Hematopoietic multipotent progenitor cell treated with erythropoietin and hydrocortisone succinate and interleukin-3 and kit ligand, for 6 days (in vitro differentiated cells): Measurements from ENCODE around the gene CAMK1D.

Experiments
- DNase-seq: peaks from one replicate; pipeline ENCODE4 v3.0.0-alpha.2; 2015

The CAMK1D gene

DNA sequence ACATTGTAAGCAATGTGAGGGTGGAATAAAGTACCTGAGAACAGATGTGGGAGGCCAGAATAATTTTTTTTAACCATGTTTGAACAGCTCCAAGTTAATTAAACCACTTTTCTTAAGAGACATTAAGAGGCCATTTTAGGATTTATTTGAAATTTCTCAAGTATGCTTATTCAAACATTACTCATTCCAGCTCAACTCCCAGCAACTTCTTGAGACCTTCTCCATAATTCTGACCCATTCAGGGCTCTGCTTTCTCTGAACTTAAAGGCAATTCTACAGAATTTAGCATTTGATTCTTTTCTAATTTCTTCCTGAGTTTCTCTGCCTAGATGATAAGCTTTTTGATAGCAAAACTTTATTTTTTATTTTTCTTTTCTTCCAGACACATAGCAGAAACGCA, 314.5 kb downstream of the CAMK1D start:
- DNase-seq, result no peak

DNA sequence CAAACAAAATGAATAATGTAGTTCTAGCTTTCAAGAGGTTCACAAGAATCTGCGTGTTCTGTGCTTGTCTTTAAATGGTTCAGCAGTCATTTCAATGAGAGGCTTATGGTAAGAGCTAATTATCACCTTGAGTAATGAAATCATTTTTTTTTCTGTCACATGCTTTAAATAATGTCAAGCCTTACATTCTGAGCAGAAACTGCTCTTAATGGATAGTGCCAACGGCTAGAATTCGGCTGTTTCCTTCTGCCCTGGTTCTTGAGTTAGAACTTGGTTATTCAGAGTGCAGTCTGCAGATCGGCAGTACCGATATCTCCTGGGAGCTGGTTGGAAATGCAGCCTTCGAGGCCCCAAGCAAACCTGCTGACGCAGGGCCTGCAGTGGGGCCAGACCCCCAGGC, 316.2 kb downstream of the CAMK1D start:
- DNase-seq, result no peak

DNA sequence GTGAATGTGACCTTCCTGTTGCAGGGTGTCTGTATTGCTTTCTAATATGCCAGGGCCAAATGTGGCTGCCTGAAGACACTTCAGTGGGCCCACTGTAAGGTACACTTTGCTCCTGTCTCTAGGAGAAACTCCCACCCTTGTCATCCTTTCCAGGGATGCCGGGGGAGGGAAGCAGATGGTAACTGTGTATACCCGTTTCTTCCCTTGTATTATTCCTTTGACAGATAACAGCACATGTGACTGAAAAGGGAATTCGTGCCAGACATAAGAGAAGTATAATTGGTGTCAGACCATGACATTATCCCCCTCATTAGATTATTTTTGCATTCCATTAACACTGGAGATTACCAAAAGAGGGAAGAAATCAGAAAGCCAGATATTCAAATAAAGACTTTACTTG, 317.7 kb downstream of the CAMK1D start:
- no peak for DNase-seq

DNA sequence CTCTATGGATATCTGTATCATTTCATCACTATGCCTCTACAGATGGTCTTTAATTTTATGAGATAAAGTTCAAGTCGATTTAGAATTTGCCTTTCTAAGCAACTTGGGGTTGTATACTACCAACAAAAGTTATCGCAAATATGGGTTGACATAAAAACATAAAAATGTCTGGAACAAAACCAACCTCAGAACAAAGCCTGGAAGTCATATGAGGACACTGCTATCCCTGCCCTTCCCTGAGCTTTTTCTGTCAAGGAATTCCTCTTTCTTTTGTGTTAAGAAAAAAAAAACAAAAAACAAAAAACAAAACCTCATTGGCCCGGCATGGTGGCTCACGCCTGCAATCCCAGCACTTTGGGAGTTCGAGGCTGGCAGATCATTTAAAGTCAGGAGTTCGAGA, 319.3 kb downstream of the CAMK1D start:
- DNase-seq, result no peak

DNA sequence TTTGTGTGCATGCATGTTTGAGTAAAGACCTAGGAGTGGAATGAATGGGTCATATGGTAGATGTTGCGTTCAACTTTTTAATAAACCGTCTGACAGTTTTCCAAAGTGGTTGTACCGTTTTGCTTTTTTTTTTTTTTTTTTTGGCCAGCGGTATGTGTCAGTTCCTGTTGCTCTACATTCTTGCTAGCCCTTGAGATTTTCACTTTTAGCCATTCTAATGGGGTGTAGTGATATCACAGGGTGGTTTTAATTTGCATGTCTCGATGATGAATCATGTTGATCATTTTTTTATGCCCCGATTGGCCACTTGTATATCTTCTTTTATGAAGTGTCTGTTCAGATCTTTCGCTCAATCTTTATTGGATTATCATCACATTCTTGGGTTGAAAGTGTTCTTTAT, 320.7 kb downstream of the CAMK1D start:
- no peak for DNase-seq

DNA sequence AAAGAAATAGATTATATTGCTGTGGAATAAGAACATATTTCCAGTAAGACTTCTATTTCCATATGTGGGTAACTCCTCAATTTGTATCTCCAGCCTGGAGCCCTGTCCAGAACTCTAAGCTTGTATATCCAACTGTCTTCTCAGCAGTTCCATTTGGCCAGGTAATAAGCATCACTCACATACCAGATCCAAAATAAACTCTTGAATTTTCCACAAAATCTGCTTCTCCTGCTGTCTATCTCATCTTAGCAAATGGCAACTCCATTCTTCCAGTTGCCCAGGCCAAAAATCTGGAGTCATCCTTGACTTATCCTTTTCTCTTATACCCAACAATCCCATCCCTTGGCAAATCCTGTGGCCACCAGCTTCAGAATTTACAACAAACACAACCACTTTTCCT, 325.8 kb downstream of the CAMK1D start:
- DNase-seq, result no peak

DNA sequence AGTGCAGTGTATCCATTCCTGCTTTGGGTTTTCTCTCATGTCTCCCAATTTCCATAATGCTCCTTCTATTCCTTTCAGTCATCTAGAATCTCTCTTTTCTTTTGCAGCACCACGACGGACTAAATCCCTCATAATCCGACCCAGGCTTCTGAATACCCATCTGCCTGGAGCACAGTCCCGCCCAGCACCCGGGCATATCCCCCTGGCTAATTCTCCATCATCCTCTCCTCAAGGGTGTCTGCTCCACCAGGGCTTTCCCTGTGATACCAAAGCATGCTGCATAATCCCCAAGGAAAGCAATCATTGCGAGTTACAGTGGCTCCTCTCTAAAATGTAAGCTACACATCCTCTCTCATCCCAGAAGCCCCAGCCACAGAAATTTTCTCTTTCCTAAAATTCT, 330.3 kb downstream of the CAMK1D start:
- DNase-seq, result no peak

DNA sequence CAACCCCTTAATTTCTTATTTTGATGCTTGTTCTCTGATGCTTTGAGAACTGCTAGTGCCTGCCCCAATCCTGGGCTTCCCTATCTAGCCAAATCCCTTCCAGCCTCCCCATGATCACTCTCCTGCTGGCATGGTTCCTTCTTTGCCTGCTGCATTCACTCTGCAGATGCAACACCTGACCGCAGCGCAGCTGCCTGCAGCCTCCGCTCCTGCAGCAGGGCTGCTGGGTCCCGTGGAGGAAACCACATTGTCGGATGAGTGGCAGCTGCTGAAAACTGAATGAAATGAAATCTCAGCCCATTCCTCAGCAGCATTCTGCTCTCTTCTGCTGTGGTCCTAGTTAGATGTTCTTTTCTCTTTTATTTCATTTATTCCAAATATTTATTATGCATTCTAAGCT, 331.9 kb downstream of the CAMK1D start:
- no peak for DNase-seq

DNA sequence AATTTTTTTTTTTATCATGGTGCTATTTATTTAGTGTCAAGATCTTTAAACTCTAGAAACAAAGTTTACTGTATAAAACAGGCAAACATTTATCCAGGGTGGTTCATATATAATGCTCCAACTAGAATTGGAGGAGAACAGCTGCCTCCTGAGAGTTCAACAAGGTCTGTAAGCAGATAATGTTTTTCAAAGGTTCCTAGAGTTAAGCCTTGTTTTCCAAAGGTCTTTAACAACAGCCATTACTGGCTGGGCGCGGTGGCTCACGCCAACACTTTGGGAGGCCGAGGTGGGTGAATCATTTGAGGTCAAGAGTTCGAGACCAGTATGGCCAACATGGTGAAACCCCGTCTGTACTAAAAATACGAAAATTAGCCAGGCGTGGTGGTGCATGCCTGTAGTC, 335.4 kb downstream of the CAMK1D start:
- DNase-seq, result no peak

DNA sequence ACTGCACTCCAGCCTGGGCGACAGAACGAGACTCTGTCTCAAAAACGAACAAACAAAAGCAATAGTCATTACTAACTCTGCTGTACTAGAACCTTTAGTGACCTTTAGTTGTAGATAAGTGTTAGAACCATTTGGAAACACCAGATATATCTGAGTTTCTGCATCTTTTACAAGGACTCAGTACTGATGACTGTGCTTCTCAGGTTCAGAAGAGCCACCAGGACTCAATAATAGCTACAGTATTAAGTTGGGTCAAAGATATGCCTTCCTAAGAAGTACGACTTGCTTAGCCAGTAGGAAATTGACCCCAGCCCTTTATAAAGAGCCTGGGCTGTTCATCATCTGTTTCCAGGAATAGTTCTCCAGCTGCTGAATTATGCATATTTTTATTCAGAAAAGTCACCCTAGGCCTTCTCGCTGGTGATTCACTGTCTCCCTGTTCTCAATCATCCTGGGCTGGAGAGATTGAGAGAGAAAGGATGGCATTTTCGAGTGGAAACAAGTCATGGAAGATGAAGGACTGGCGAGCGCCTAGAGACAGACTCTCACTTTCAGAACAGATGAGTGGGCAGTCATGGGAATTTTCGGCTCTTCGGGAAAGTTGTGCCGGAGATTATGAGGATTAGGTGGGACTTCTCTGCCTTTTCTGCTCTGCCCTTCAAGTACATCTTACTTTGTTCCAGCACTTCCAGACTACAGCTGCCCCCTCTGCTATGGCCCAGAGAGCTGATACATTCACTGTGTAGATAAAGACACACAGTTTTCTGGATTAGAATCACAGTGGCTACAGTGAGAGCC, 336.1 kb downstream of the CAMK1D start:
- no peak for DNase-seq

DNA sequence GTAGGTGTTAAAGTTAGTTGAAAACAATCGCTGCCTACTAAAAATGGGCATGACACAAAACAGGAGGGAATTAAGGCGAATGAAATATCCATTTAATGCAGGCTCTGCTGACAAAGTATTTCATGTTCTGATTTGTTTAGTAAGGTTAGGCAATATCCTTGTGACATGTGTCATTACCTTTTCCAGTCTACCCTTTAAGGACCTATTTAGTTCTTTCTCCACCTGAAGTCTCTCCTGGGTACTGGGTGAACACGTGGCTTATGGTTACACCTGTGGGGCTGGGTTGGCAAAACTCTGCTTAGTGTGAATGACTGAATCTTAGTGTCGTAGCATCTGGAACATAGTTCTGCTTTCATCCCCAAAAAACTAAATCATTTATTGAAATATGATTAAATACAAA, 338.6 kb downstream of the CAMK1D start:
- DNase-seq, result no peak

DNA sequence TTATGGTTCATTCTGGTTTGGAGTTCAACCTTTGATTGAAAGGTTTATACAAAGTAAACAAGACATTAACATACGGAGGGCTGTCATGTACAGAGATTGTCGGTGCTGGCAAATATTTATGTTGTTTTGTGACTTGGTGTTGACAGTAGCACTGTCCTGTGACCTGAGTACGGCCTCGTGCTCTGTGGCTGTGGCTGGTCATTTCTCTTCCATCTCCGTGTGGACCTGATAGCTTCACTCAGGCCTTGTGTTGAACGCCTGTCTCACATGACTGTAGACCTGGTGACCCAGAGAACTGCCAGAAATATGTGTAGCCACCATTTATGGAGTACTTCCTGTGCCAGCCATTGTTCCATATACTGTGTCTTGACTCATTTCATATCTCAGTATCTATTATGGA, 340.5 kb downstream of the CAMK1D start:
- no peak for DNase-seq

DNA sequence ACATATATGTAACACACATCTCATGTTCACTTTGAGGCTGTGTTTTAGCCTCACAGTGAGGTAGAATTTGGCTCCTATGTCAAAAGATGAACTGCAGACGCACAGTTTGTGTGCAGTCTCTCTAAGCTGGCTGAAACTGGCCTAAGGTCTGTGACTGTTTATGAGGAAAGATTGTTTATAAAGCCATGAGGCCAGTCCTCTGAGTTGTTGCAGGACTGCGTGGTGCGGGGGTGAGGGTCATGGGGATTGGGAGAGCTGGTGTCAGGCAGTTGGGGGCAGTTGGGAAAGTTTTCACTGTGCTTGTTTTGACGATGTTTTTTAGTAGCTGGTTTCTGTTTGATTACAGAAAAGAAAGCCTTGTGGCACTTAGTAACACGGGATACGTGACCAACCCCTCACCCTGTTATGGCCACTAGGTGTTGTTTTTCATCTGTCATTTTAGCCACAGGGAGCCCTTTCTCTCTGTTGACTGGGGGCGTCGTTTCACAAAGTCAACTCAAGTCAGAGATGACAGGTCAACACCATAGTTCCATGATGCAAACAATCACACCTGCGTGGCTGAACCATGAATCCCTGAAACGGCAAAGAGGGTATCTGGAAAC, 341.3 kb downstream of the CAMK1D start:
- no peak for DNase-seq

DNA sequence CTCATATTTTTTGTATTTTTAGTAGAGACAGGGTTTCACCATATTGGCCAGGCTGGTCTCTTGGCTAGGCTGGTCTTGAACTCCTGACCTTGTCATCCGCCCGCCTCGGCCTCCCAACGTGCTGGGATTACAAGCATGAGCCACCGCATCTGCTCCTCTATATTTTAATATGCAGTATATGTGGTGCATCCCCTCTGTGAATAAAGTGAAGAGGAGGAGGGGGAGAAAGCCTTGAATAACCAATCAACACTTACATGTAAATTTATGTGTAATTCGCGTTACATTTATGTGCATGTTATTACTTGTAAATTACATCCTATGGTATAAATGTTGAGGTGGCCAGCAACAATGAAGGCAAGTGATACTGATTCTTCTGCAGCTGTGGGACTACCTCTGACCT, 342.2 kb downstream of the CAMK1D start:
- DNase-seq, result no peak

DNA sequence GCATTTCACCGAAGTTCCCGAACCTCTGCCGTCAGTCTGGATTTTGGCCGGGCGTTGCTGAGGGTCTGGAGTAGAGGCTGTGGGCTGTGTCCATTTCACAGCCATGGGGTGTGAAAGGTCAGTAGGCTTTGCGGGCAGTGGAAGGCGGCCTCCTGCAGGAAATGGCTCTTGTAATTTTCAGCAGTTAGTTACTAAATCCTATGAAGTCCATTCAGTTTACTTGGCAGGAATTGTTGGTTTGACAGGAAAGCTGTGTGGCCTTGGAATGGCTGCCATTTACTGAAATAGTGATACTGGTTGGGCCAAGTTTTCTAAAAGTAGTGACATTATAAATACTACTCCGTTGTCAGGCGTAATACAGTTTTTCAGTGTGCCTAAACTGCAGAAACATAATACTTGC, 348.4 kb downstream of the CAMK1D start:
- no peak for DNase-seq

DNA sequence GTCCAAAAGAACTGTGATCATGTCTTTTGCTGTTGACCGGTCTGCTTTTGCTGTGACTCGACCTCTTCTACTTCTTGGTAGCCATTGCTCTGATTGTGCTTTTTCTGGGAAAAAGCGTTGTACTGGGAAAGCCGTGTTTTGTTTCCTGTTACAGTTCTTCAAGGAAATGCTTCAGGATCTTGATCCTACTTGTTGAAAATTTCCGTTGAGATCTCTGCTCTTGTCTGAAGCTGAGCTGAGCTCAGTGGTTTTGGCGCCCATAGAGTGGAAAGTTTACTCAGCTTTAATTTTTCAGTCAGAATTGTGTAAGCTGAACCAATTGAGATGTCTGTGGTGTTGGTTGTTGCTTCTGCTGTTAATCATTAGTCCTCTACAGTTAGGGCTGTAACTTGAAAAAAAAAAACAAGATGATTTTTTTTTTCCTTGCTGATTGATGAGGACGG, 349.9 kb downstream of the CAMK1D start:
- DNase-seq, result no peak

DNA sequence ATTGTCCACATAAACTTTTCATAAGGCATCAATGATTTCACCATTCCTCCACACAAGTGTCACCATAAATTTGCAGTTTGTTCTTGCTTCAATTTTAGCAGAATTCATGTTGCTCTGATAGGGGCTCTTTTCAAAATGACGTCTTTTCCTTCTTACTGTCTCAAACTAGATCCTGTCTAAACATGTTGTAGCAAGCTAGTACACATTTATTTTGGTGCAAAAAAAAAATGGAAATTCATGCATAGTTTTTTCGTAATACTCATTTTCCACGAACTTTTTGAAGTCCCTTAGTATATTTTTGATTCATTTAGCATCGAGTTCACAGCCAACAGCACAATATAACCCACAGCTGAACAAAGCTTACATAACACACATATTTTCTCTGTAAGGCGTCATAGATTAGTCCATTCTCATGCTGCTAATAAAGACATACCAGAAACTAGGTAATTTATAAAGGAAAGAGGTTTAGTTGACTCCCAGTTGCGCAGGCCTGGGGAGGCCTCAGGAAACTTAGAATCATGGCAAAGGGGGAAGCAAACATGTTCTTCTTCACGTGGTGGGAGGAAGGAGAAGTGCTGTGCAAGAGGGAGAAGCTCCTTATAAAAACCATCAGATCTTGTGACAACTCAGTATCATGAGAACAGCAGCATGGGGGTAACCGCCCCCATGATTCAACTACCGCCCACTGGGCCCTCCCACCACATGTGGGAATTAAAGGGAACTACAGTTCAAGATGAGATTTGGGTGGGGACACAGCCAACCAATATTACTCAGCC, 350.6 kb downstream of the CAMK1D start:
- peak; percentile 10 for DNase-seq

DNA sequence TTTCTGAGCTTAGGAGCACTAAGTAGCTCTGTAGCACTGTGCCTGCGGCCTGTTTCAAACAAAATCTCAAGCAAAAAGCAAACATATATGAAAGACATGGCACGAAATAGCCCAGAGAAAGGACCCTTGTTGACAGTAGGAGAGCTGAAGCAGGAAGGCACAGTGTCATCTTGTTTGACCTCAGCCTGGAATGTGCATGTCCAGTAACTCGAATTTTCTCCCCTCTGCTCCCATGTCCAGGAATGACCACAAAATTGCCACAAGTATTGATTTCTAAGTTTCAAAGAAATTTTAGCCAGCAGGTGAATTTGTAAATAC, 351.2 kb downstream of the CAMK1D start:
- no peak for DNase-seq

DNA sequence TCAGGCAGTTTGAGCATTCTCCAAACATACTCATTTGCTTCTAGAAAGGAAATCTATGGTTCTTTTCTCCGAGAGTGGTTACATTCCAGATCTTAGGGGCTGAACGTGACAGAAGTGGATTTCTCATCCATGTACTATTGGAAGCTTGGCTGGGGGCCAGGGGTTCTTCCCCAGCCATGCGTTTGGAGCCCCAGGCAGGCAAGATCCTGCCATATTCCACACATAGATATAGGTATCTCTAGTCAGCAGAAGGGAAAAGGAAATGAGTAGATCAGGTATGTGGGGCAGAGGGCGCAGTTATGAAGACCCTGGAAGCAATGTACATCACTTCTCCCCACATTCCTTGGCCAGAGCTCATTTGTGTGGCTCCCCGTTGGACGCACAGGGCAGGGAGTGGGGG, 352.3 kb downstream of the CAMK1D start:
- DNase-seq, result no peak

DNA sequence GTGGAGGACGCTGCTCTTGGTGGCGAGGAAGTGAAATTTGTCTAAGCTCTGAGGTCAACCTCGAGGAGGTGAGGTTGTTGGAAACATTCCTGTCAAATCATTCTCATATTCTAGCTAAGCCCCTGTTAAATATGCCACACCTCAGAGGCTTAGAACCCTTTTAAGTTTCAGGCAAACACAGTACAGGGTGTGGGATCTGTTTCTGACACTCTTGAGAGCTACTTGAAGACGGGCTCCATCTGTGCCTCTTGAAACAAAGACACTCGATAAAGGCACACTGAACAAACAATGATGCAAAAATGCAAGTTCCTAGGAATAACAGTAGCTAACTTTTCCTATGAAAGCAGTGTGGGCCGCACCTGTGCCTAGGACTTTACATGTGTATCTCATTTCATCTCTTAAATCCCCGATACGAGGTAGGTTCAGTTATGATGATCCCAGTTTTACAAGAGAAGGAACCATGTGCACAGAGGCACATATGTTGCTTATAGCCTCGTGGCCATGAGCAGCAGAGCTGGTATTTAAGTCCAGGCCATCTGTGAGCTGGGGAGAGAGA, 352.9 kb downstream of the CAMK1D start:
- no peak for DNase-seq

DNA sequence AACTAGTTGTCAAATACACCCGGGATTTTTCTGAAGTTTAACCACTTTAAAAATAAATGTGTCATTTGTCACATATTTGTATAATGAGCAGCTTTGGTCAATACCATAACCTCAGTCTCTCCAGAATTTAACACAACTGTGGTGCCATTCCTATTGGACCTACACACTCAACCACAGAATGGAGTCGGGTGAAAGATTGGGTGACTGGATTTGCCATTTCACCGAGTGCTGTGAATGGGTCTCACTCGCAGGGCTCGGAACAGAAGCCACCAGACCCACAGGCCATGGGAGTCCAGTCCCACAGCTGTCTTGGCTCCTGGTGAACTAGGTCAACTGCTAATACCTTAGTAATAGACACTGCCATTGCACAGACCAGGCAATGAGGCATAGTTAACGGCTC, 353.8 kb downstream of the CAMK1D start:
- DNase-seq, result no peak

DNA sequence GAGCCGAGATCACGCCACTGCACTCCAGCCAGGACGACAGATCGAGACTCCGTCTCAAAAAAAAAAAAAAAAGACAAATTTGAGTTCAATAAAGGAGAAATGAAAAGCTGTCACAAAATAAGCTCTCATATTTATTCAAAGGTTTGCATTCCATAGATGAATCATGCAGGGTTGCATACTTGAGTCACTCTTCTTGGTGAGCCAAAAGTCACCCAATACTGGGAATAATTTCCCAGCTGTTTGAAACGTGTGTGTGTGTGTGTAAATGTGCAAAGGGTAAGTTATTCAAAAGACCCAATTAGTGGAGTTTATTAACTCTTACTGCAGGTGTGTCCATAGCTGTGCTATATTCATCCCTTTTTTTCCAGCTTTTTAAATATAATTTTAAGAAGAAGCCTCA, 354.5 kb downstream of the CAMK1D start:
- no peak for DNase-seq

DNA sequence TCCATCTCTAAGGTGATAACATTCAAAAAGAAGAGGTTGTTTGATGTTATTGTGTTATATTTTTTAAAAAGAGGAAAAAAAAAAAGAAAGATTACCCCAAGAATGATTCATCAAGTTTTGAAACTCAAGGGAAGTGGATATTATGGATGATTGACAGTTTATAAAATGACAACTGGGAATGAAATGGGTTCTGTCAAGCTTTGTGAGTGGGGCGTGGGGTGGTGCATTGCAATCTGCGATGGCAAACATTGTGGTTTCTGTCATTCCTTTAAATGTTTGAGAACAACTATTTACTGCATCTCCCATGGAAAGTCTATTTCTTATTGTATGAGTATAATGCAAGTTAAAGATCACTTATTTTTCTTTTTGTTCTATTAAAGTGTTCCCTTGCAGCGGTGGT, 355.1 kb downstream of the CAMK1D start:
- DNase-seq, result no peak

DNA sequence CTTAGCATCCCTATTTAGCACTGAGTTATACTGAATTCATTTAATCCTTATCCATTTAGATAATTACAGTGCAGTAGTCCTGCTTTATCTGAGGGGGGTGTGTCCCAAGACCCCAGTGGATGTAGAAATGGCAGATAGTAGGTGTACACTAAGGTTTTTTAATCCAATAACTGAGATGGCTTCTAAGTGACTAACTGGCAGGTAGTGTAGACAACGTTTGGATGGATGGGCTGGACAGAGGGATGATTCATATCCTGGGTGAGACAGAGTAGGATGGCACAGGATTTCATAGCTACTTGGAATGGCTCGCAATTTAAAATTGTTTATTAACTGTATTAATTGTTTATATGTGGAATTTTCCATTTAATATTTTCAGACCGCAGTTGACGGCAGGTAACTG, 356.6 kb downstream of the CAMK1D start:
- DNase-seq, result no peak
